Chondrocyte (in vitro differentiated cells): Measurements from ENCODE around the gene CXADR. TPM values are rescaled to one million over a fixed set of nuclear protein-coding genes. Genes with fewer than 3 reads are reported as not detected.
"Not testable (repeated sequence)": the region's sequence is repeated elsewhere in the genome, so short reads cannot be mapped to it uniquely, and the experiment has no call there.

Source experiments
- DNase-seq: peaks from one replicate; pipeline ENCODE4 v3.0.0; 2021; ENCODE audit warnings: mixed read lengths, low spot score
- H3K27ac Mint-ChIP-seq: one replicate; pipeline ENCODE4 v1.8.0; 2021; ENCODE audit warnings: mild to moderate bottlenecking, moderate library complexity, mixed read lengths; ENCODE audit not compliant: unreplicated experiment
- H3K27me3 Mint-ChIP-seq: 2 replicates; pipeline ENCODE4 v1.8.0; 2021; ENCODE audit warnings: low read depth, mixed read lengths
- H3K36me3 Mint-ChIP-seq: 2 replicates; pipeline ENCODE4 v1.8.0; 2021; ENCODE audit warnings: low read depth, mixed read lengths
- H3K4me1 Mint-ChIP-seq: 2 replicates; pipeline ENCODE4 v1.8.0; 2021; ENCODE audit warnings: low read depth, mild to moderate bottlenecking, mixed read lengths
- H3K4me3 Mint-ChIP-seq: one replicate; pipeline ENCODE4 v1.8.0; 2021; ENCODE audit warnings: mild to moderate bottlenecking, moderate library complexity, mixed read lengths; ENCODE audit not compliant: unreplicated experiment
- H3K9me3 Mint-ChIP-seq: 2 replicates; pipeline ENCODE4 v1.8.0; 2021; ENCODE audit warnings: low read depth, mixed read lengths
- total RNA-seq: library from RNA; stranded (reverse); gene quantifications from 3 replicates; pipeline ENCODE4 v1.2.1, GENCODE V29; 2021
- TF ChIP-seq, protein P1 (sequence below): fragments of 200-600 bp; sonication (generic); IDR thresholded peaks from 2 replicates; pipeline ENCODE4 v1.5.0; 2021; ENCODE audit warnings: antibody characterized with exemption, mild to moderate bottlenecking, moderate library complexity

The CXADR gene
- total RNA-seq, 1 donor from 2014 or later = 0.17 TPM

- DNase-seq = no peak
- Mint-ChIP-seq H3K4me1 (no peaks in the 10 kb centered on the region), H3K36me3 (no peaks in the 10 kb centered on the region), H3K4me3 (no peak overlapping the region), H3K27ac (no peak overlapping the region), H3K9me3 (no peaks in the 10 kb centered on the region), H3K27me3 (peaks cover 6% of the 10 kb centered on the region)
- TF ChIP-seq, protein P1, sequence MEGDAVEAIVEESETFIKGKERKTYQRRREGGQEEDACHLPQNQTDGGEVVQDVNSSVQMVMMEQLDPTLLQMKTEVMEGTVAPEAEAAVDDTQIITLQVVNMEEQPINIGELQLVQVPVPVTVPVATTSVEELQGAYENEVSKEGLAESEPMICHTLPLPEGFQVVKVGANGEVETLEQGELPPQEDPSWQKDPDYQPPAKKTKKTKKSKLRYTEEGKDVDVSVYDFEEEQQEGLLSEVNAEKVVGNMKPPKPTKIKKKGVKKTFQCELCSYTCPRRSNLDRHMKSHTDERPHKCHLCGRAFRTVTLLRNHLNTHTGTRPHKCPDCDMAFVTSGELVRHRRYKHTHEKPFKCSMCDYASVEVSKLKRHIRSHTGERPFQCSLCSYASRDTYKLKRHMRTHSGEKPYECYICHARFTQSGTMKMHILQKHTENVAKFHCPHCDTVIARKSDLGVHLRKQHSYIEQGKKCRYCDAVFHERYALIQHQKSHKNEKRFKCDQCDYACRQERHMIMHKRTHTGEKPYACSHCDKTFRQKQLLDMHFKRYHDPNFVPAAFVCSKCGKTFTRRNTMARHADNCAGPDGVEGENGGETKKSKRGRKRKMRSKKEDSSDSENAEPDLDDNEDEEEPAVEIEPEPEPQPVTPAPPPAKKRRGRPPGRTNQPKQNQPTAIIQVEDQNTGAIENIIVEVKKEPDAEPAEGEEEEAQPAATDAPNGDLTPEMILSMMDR = no peak
Observed at GRCh38 chr21:17482928-17483327, 29.9 kb upstream of the CXADR start.

- Mint-ChIP-seq H3K27ac (no peak overlapping the region), H3K27me3 (peaks cover 6% of the 10 kb centered on the region), H3K9me3 (no peaks in the 10 kb centered on the region), H3K4me1 (peaks cover 16% of the 10 kb centered on the region), H3K4me3 (no peak overlapping the region), H3K36me3 (no peaks in the 10 kb centered on the region)
- TF ChIP-seq, protein P1 = no peak
- no peak for DNase-seq
Observed at GRCh38 chr21:17488620-17489019, 24.2 kb upstream of the CXADR start.

DNA sequence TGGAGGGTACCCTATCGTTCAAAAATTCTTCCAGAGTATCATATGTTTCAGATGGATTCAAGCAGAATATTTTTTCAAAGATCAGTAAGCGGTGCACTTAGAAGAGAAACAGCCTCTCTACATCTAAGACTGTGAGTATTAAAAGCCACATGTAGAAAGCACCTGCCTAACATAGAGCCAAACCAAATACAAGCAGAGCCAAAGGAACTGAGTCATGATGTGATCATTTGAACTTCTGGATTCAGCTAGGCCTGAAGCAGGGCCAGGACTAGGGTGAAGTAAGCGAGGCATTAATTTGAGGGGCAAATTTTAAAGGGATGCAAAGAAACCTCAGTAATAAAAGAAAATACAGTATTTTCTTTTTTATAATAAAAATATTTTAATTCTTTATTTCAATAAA, 23.3 kb upstream of the CXADR start:
- H3K9me3 Mint-ChIP-seq, H3K36me3 Mint-ChIP-seq, DNase-seq, H3K27ac Mint-ChIP-seq, H3K4me3 Mint-ChIP-seq, H3K27me3 Mint-ChIP-seq: not testable (repeated sequence)
- peaks cover 16% of the 10 kb centered on the region for H3K4me1 Mint-ChIP-seq

DNA sequence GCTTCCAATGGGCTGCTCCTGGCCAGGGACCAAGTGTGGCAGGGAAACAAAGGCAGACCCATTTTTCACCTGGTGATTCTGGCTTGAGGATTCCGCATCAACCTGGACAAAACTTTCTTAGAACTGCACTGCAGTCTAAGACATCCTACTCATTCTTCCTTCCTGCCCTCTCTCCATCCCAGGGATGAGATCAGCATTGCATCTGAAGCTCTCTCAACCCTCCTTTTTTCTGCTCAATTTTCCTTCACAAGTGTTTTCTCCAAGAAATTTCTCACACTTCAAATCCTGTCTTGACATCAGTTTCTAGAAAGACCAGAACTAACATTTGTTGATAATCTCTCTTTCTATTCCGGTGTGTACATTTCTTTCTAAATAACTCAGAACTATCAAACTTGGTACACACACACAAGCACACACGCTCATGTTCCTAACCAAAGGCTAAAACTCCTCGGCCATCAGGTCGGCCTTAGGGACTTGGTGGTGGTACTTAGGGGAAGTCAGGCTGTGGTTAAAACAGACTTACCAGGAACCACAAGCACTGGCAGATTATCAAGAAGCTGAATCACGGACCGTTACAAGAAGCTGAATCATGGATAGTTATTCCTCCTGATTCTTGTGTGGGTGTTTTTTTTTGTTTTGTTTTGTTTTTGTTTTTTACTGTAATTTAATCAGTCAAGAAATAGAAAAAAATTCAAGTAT, 21.0 kb upstream of the CXADR start:
- H3K9me3 Mint-ChIP-seq = no peaks in the 10 kb centered on the region
- TF ChIP-seq, protein P1 = no peak
- DNase-seq = no peak
- no peak overlapping the region for H3K4me3 Mint-ChIP-seq
- peaks cover 16% of the 10 kb centered on the region for H3K4me1 Mint-ChIP-seq
- peaks cover 24% of the 10 kb centered on the region for H3K27me3 Mint-ChIP-seq
- peak overlapping the region; percentile 75 for H3K27ac Mint-ChIP-seq
- no peaks in the 10 kb centered on the region for H3K36me3 Mint-ChIP-seq

DNA sequence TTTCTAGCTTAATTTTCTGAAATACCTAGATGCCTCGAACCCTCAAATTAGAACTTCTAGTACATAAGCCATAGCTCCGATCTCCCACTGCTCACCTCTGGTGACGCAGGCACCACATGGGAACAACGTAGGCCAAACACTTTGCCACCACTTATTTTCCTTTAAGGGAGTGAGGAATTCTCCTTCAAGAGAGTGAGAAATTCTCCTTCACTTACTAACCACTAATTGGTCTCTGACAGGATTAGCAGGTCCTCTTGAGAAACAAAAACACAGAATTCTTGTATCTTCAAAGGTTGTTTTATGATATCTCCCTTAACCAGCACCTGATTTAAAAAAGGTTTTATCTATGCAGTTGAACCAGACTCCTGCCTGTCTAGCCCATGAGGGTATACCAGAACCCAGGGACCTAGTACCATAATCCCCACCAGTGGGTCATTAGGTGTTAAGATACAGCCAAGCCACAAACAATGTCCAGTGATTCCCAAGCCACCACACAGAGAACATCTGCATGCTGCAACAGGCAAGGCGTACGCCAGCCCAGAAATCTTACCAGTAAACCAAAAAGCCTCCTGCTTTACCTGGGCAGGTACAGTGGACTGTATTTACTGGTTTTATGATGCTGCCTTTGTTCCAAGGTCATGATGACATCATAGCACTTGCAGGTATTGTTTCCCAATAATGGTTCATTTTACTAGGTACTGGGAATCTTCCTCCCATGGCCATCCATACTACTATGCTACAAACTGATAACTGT, 20.3 kb upstream of the CXADR start:
- Mint-ChIP-seq H3K27ac (peak overlapping the region; percentile 42), H3K4me1 (peaks cover 16% of the 10 kb centered on the region), H3K27me3 (peaks cover 29% of the 10 kb centered on the region), H3K36me3 (no peaks in the 10 kb centered on the region), H3K4me3 (no peak overlapping the region), H3K9me3 (no peaks in the 10 kb centered on the region)
- TF ChIP-seq, protein P1 = no peak
- DNase-seq = no peak
